GM23248 (cell line): Measurements from ENCODE around the gene CACNB4.

Experiments used
- EZH2 ChIP-seq: fragments of 200-600 bp; sonication (generic); IDR thresholded peaks from 2 replicates; pipeline ENCODE4 v1.6.1; 2018; ENCODE audit warnings: antibody characterized with exemption, mild to moderate bottlenecking; ENCODE audit not compliant: insufficient read depth, poor library complexity, severe bottlenecking
- EZH2phosphoT487 ChIP-seq: fragments of 200-600 bp; sonication (generic); IDR thresholded peaks from 2 replicates; pipeline ENCODE4 v1.6.1; 2018; ENCODE audit warnings: antibody characterized with exemption, moderate library complexity, mild to moderate bottlenecking, low read depth; ENCODE audit not compliant: insufficient read depth

DNA sequence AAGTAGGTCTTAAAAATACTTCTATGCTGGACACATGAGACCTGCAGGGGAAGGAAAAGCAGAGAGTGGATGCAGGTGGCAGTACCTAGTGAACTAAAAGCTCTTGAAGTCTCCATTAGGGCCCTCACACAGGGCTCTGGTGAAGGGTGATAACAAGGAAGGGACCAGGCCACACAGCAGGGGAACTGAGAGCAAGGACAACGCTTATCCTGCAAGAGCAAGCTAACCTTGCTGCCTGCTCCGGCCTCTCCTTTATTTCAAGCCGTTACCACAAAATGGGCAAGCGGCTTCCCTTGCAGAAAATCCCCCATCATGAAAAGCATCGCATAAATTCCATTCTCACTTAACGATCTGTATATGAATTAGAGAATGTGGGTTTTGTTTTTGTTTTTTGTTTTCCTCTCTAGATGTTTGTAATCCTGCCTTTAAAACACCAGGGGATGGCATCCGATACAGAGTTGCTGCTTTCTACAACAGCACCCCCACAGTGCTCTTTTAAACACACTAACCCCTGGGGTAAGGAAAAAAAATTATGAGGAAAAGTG is 64.5 kb downstream of the CACNB4 start:
- TF ChIP-seq EZH2phosphoT487 (no peak), EZH2 (no peak)
